Keratinocyte (primary cell): Measurements from ENCODE around the gene CD33.

Source experiments
- CTCF ChIP-seq, 3 experiments: IDR thresholded peaks in 1 of 3; conservative IDR thresholded peaks in 1 of 3; optimal IDR thresholded peaks in 1 of 3; 2 replicates in 2 of 3; 3 replicates in 1 of 3; pipeline versions ENCODE3 to v1.5.1; 2011; ENCODE audit warnings: low read length in 3 of 3, mild to moderate bottlenecking in 3 of 3, moderate library complexity in 2 of 3, control low read depth in 1 of 3, inconsistent platforms in 1 of 3; ENCODE audit not compliant: insufficient read depth in 2 of 3; ENCODE audit errors: extremely low read depth in 1 of 3
- EZH2 ChIP-seq: IDR thresholded peaks from one replicate; pipeline ENCODE4 v1.6.1; 2012; ENCODE audit warnings: inconsistent platforms, mild to moderate bottlenecking, low read length, moderate library complexity

- no peak for TF ChIP-seq CTCF (optimal IDR thresholded peaks at IDR 0.05 in 1 of 3, IDR thresholded peaks at IDR 0.05 in 1 of 3, conservative IDR thresholded peaks at IDR 0.05 in 1 of 3; ENCODE audit: extremely low read depth in 1 of 3, insufficient read depth in 2 of 3, low read length in 3 of 3)
- TF ChIP-seq EZH2: no peak
These were observed 27.6 kb downstream of the CD33 start for GRCh38 chr19:51252306-51253079.
